ENCODE measurements around the gene VPS13C.

The VPS13C gene

GRCh38 chr15:61929452-61929851 lies 130.8 kb downstream of the VPS13C start:
- Histone ChIP-seq H3K4me3 (ENCODE audit: low read length) (no peak overlapping the region), H3K36me3 (ENCODE audit: insufficient read depth, low read length) (peaks cover 9% of the 10 kb centered on the region), H2AFZ (ENCODE audit: low read depth, low read length) (no peak overlapping the region), H3K4me1 (ENCODE audit: insufficient read depth, low read length) (no peaks in the 10 kb centered on the region), H3K9me3 (ENCODE audit: low read length) (no peaks in the 10 kb centered on the region), H3K27me3 (ENCODE audit: insufficient read depth, low read length) (no peaks in the 10 kb centered on the region)

DNA sequence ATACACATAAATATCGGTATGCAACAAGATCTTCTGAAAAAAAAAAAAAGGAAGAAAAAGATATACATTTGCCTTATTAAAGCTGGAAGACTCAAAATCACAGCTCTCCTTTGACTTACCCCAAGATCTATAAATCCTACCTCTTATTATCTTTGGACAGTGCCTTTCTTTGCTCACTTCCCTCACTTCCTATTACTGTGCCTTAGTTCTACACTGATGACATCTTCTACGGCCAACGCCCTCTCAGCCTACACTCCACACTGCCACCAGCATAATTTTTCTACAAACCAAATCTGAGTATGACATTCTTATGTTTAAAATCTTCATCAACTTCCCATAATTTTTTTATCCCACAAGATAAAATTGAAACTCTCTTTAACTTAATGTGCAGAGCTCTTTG lies 137.1 kb downstream of the VPS13C start:
- Histone ChIP-seq H3K4me1 (ENCODE audit: insufficient read depth, low read length) (no peaks in the 10 kb centered on the region), H2AFZ (ENCODE audit: low read depth, low read length) (no peak overlapping the region), H3K27me3 (ENCODE audit: insufficient read depth, low read length) (no peaks in the 10 kb centered on the region), H3K9me3 (ENCODE audit: low read length) (no peaks in the 10 kb centered on the region), H3K4me3 (ENCODE audit: low read length) (no peak overlapping the region), H3K36me3 (ENCODE audit: insufficient read depth, low read length) (peaks cover 22% of the 10 kb centered on the region)

- no peaks in the 10 kb centered on the region for H3K27me3 ChIP-seq (ENCODE audit: insufficient read depth, low read length)
These were observed 139.2 kb downstream of the VPS13C start for GRCh38 chr15:61921093-61921492.

DNA sequence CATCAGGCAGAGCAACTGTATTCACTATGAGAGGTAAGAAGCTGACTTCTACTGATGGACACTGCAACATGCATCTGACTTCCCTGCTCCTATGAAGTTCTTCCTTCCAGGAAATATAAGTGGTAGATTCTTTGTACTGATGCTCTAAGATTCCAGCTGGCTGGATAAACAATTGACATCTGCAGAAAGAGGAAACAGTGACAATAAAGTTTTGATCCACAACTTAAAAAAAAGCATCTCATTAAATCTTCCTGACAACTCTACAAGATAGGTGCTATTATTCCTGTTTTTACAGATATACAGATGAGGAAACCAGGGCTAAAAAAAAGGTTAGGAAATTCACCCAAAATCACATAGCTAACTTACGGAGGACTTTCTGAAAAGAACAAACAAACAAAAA lies 142.8 kb downstream of the VPS13C start:
- H3K4me3 ChIP-seq (ENCODE audit: low read length) = no peak overlapping the region
- peaks cover 46% of the 10 kb centered on the region for H3K36me3 ChIP-seq (ENCODE audit: insufficient read depth, low read length)
- H2AFZ ChIP-seq (ENCODE audit: low read depth, low read length) = no peak overlapping the region
- no peaks in the 10 kb centered on the region for H3K27me3 ChIP-seq (ENCODE audit: insufficient read depth, low read length)
- H3K4me1 ChIP-seq (ENCODE audit: insufficient read depth, low read length) = no peaks in the 10 kb centered on the region
- H3K9me3 ChIP-seq (ENCODE audit: low read length) = no peaks in the 10 kb centered on the region

More at GRCh38 chr15:61921093-61921492, 139.2 kb downstream of the VPS13C start:
- no peak overlapping the region for H3K4me3 ChIP-seq (ENCODE audit: low read length)
- H3K36me3 ChIP-seq (ENCODE audit: insufficient read depth, low read length) = peaks cover 27% of the 10 kb centered on the region
- H3K9me3 ChIP-seq (ENCODE audit: low read length) = no peaks in the 10 kb centered on the region
- H2AFZ ChIP-seq (ENCODE audit: low read depth, low read length) = no peak overlapping the region
- H3K4me1 ChIP-seq (ENCODE audit: insufficient read depth, low read length) = no peaks in the 10 kb centered on the region

- H3K4me1 ChIP-seq (ENCODE audit: insufficient read depth, low read length) = no peaks in the 10 kb centered on the region
- no peaks in the 10 kb centered on the region for H3K9me3 ChIP-seq (ENCODE audit: low read length)
- no peak overlapping the region for H2AFZ ChIP-seq (ENCODE audit: low read depth, low read length)
- peaks cover 37% of the 10 kb centered on the region for H3K36me3 ChIP-seq (ENCODE audit: insufficient read depth, low read length)
- no peaks in the 10 kb centered on the region for H3K27me3 ChIP-seq (ENCODE audit: insufficient read depth, low read length)
- no peak overlapping the region for H3K4me3 ChIP-seq (ENCODE audit: low read length)
These were observed 144.1 kb downstream of the VPS13C start for GRCh38 chr15:61916104-61916503.

DNA sequence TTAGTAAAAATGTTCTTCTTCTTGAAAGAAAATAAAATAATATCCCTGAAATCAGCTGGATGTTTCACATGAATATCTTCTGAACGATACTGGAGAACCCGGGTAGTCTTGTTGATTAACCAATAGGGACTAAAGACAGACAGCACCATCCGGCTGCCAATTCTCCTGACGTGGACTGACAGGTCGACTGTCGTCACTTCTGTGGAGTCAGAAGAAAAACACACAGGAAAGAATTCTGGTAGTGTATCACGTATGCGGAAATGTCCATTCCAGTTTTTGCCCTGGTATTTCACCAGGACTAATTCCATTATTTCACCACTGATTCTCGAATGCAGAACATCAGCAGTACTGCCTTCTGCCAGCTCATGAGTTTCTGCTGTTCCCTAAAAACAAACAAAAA lies 144.6 kb downstream of the VPS13C start:
- Histone ChIP-seq H3K27me3 (ENCODE audit: insufficient read depth, low read length) (no peaks in the 10 kb centered on the region), H2AFZ (ENCODE audit: low read depth, low read length) (no peak overlapping the region), H3K9me3 (ENCODE audit: low read length) (no peaks in the 10 kb centered on the region), H3K36me3 (ENCODE audit: insufficient read depth, low read length) (peaks cover 35% of the 10 kb centered on the region), H3K4me3 (ENCODE audit: low read length) (no peak overlapping the region), H3K4me1 (ENCODE audit: insufficient read depth, low read length) (no peaks in the 10 kb centered on the region)

- Histone ChIP-seq H3K9me3 (ENCODE audit: low read length) (no peaks in the 10 kb centered on the region), H3K4me1 (ENCODE audit: insufficient read depth, low read length) (no peaks in the 10 kb centered on the region), H3K36me3 (ENCODE audit: insufficient read depth, low read length) (peaks cover 41% of the 10 kb centered on the region), H2AFZ (ENCODE audit: low read depth, low read length) (no peak overlapping the region), H3K4me3 (ENCODE audit: low read length) (no peak overlapping the region), H3K27me3 (ENCODE audit: insufficient read depth, low read length) (no peaks in the 10 kb centered on the region)
These were observed 149.3 kb downstream of the VPS13C start for GRCh38 chr15:61910839-61911369.

DNA sequence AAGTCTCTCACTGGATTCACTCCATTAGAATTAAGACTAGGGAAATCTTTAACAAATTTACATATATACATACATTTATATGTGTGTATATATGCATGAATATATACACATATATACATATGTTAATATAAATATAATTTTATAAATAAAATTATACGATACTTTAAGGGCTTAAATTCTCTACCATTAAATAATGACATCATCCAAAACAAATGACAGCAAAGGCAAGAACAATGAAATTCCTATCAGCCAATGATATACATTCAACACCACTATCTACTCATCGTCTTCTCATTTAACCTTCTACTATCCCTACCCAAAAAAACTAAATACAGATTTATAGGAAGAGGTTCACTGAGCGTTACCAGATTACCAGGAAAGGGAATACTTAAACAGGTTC lies 152.0 kb downstream of the VPS13C start:
- Histone ChIP-seq H3K9me3 (ENCODE audit: low read length) (no peaks in the 10 kb centered on the region), H3K4me1 (ENCODE audit: insufficient read depth, low read length) (no peaks in the 10 kb centered on the region), H2AFZ (ENCODE audit: low read depth, low read length) (no peak overlapping the region), H3K36me3 (ENCODE audit: insufficient read depth, low read length) (peaks cover 26% of the 10 kb centered on the region), H3K4me3 (ENCODE audit: low read length) (no peak overlapping the region), H3K27me3 (ENCODE audit: insufficient read depth, low read length) (no peaks in the 10 kb centered on the region)

DNA sequence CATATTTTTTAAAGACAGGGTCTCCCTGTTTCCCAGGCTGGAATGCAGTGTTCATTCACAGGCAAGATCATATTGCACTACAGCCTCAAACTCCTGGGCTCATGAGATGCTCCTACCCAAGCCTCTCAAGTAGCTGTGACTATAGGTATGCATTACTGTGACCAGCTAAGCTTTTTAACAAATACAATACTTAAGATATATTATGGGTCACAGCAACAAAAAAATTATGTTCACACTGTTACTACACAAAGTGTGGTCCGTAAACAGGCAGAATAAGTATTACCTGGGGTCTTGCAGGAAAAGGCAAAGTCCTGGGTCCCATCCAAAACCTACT lies 152.5 kb downstream of the VPS13C start:
- no peaks in the 10 kb centered on the region for H3K9me3 ChIP-seq (ENCODE audit: low read length)
- no peaks in the 10 kb centered on the region for H3K27me3 ChIP-seq (ENCODE audit: insufficient read depth, low read length)
- no peaks in the 10 kb centered on the region for H3K4me1 ChIP-seq (ENCODE audit: insufficient read depth, low read length)
- no peak overlapping the region for H2AFZ ChIP-seq (ENCODE audit: low read depth, low read length)
- H3K4me3 ChIP-seq (ENCODE audit: low read length) = no peak overlapping the region
- peaks cover 26% of the 10 kb centered on the region for H3K36me3 ChIP-seq (ENCODE audit: insufficient read depth, low read length)

DNA sequence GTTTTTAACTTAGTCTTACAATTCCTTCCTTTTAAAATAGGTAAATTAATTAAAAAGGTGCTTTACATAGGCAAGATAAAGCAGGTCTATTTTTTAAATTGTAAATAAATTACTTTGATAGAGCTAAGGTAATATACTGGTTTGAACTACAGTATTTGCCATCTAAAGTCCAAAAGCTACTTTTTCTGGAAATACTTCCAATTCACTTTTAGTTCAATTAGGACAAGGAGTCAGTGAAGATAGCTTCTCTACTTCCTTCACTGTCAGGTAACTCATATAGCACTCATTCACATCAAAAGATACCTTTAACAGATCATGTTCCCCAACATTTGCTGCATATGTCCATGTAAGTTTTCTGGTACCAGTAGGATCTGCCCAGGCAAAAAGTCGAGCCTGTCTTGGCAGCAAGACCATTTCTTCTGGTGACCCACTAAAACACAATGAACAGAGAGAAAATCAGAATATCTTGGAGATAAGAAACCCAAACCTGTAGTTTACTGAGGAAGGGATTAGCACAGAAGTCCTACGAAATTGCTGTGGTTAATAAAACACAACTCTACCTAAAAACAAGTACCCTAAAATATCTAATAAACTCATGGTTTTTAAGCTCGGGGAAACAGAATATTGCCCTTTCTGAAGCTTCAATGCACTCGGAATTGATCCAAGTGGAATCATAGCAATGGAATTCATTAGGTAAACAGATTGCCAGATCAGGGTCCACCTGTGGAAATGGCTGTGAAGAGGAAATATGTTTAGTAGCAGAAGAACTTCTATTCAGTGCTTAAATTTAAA lies 153.1 kb downstream of the VPS13C start:
- Histone ChIP-seq H3K9me3 (ENCODE audit: low read length) (no peaks in the 10 kb centered on the region), H2AFZ (ENCODE audit: low read depth, low read length) (no peak overlapping the region), H3K4me1 (ENCODE audit: insufficient read depth, low read length) (no peaks in the 10 kb centered on the region), H3K27me3 (ENCODE audit: insufficient read depth, low read length) (no peaks in the 10 kb centered on the region), H3K4me3 (ENCODE audit: low read length) (no peak overlapping the region), H3K36me3 (ENCODE audit: insufficient read depth, low read length) (peaks cover 27% of the 10 kb centered on the region)

- Histone ChIP-seq H3K27me3 (ENCODE audit: insufficient read depth, low read length) (no peaks in the 10 kb centered on the region), H3K36me3 (ENCODE audit: insufficient read depth, low read length) (peaks cover 5% of the 10 kb centered on the region), H3K4me3 (ENCODE audit: low read length) (no peak overlapping the region), H2AFZ (ENCODE audit: low read depth, low read length) (no peak overlapping the region), H3K9me3 (ENCODE audit: low read length) (peaks cover 6% of the 10 kb centered on the region), H3K4me1 (ENCODE audit: insufficient read depth, low read length) (peaks cover 14% of the 10 kb centered on the region)
These were observed 167.1 kb downstream of the VPS13C start for GRCh38 chr15:61893146-61893545.

GRCh38 chr15:61892140-61892539 lies 168.1 kb downstream of the VPS13C start:
- Histone ChIP-seq H3K4me1 (ENCODE audit: insufficient read depth, low read length) (peaks cover 14% of the 10 kb centered on the region), H2AFZ (ENCODE audit: low read depth, low read length) (no peak overlapping the region), H3K4me3 (ENCODE audit: low read length) (no peak overlapping the region), H3K36me3 (ENCODE audit: insufficient read depth, low read length) (peaks cover 5% of the 10 kb centered on the region), H3K27me3 (ENCODE audit: insufficient read depth, low read length) (no peaks in the 10 kb centered on the region), H3K9me3 (ENCODE audit: low read length) (peaks cover 6% of the 10 kb centered on the region)

DNA sequence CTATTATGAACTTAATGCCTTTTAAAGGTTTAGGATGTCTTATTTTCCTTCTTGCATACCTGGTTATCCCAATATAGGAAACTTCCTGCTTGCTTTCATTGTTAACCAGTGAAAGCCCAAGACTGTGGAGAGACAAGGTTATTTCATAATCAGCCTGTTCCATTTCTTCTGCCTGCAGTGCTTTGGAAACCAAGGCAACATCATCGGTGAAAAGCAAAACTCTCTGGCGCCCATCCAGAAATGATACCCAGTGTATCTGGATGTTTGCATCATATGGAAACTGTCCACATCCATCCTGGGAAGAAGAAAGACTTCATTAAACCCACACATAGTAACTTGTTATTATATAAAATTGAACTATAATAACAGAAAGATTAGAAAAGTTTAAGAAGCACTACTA lies 170.1 kb downstream of the VPS13C start:
- Histone ChIP-seq H3K27me3 (ENCODE audit: insufficient read depth, low read length) (no peaks in the 10 kb centered on the region), H3K36me3 (ENCODE audit: insufficient read depth, low read length) (peaks cover 5% of the 10 kb centered on the region), H3K4me3 (ENCODE audit: low read length) (no peak overlapping the region), H3K4me1 (ENCODE audit: insufficient read depth, low read length) (peaks cover 14% of the 10 kb centered on the region), H2AFZ (ENCODE audit: low read depth, low read length) (no peak overlapping the region), H3K9me3 (ENCODE audit: low read length) (peaks cover 6% of the 10 kb centered on the region)

- Histone ChIP-seq H3K9me3 (ENCODE audit: low read length) (peaks cover 6% of the 10 kb centered on the region), H3K36me3 (ENCODE audit: insufficient read depth, low read length) (peaks cover 5% of the 10 kb centered on the region), H3K4me3 (ENCODE audit: low read length) (no peak overlapping the region), H2AFZ (ENCODE audit: low read depth, low read length) (no peak overlapping the region), H3K27me3 (ENCODE audit: insufficient read depth, low read length) (no peaks in the 10 kb centered on the region), H3K4me1 (ENCODE audit: insufficient read depth, low read length) (peaks cover 14% of the 10 kb centered on the region)
These were observed 170.5 kb downstream of the VPS13C start for GRCh38 chr15:61889706-61890105.

Measured in neuron (in vitro differentiated cells).